NCI-H460 (cell line): Measurements from ENCODE around the gene CLECL1. TPM values are rescaled to one million over a fixed set of nuclear protein-coding genes. Genes with fewer than 3 reads are reported as not detected.

Experiments
- DNase-seq: peaks from one replicate; pipeline ENCODE4 v3.0.0-alpha.2; 2016; ENCODE audit warnings: low read depth; ENCODE audit errors: extremely low read depth
- polyA plus RNA-seq: library from polyadenylated mRNA; depleted of rRNA; stranded (reverse); fragments of >200 nt; gene quantifications from 2 replicates; pipeline ENCODE4 v1.2.3, GENCODE V29; 2014; cell fraction: nucleus; rRNA removed
- total RNA-seq: library from RNA; depleted of rRNA; stranded (reverse); fragments of >200 nt; shearing (Covaris generic); gene quantifications from 2 replicates; pipeline ENCODE4 v1.2.3, GENCODE V29; 2014; rRNA removed

The CLECL1 gene
- not detected in 2 replicates for total RNA-seq
- polyA plus RNA-seq = not detected in 2 replicates

GRCh38 chr12:9732921-9733461 lies at the start of gene CLECL1:
Gene CLECL1, minus strand, starts transcription at chr12:9733097.
- no peak for DNase-seq

- DNase-seq = no peak
These were observed 48.5 kb upstream of the CLECL1 start for GRCh38 chr12:9781360-9781759.

- DNase-seq = no peak
These were observed 46.3 kb upstream of the CLECL1 start for GRCh38 chr12:9779209-9779608.

DNA sequence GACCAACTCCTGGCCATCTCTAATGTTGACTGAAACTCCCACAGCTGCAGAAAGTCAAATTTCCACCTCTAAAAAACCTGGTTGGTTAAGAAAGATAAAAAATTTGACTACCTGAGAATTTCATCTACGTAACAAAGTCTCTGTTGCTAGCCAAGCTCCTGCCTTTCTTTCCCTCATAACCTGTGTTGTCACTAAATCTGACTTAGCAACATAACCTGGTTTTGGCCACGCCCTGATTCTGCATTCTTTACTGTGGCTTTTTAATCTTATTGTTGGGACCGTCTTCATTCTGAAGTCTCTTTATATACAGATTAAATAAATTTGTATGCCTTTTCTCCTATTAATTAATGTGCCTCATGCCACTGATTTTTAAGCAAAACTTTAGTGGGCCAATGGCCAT lies 43.9 kb upstream of the CLECL1 start:
- no peak for DNase-seq

DNA sequence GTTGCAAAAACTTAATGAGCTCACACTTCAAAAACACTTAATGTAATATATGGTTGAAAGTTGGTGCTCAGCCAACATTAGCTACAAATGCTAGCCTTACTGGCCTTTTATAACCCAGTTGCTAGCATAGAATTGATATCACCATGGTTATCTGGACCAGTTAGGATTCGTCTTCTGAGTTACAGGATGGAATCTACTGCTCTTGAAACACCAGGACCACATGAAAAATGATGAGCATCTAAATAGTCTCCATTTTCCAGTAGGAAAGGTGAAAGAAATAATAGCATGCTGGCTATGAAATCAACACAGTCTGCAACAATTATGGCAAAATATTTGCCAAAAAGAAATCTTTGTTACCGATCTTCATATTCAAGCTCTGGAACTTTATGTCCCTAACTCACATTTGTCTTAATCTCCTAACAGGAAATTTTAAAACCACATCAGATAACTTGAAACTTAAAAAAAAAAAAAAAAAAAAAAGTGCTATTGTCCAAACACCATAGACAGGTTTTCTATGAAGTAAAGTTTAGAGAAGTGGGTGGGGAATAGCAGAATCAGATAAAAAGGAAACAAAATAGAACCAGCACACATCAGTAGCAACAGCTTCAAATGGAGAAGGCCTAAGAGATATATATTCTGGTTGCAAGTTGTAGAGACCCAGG lies 40.5 kb upstream of the CLECL1 start:
- no peak for DNase-seq

DNA sequence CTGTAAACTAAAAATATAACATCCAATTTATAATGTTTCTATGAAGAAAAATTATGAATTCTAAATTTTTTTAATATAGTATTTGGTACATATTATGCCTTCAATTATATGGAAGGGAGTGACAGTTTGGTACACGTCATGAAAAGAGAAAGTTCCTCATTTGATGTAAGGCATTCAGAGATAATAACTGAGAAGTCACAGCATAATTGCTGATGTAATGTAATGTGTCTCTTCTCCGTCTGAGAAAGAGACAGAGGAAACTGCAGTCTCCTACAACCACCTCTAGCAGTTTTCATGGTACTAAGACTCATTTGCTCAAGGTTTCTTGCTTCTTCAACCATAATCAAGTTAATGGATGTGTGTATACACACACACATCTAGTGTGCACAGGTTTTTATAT lies 30.1 kb upstream of the CLECL1 start:
- DNase-seq = no peak

- DNase-seq = no peak
These were observed 29.5 kb upstream of the CLECL1 start for GRCh38 chr12:9762369-9762768.

DNA sequence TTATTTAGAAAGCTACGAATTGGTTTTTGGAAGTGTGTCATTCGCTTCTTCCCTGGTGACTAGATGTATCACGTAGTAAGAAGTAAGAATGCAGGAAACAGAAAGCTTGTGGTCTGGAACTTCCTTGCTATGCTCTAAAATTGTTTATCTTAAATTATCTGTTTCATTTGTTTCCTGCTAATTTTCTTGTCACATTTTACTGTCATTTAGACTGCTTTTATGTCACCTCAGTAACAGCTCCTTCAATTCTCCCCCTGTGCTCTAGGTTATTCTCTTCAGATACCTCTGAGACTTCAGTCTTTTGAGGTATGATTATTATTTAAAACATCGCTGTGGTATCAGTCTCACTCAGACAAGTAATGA lies 28.5 kb upstream of the CLECL1 start:
- DNase-seq = no peak

- DNase-seq = no peak
These were observed 28.0 kb upstream of the CLECL1 start, which contains the start of gene CD69 for GRCh38 chr12:9760699-9761418. Gene CD69, minus strand, starts transcription at chr12:9760901. Its CDS starts 81 bp downstream, at chr12:9760820.

DNA sequence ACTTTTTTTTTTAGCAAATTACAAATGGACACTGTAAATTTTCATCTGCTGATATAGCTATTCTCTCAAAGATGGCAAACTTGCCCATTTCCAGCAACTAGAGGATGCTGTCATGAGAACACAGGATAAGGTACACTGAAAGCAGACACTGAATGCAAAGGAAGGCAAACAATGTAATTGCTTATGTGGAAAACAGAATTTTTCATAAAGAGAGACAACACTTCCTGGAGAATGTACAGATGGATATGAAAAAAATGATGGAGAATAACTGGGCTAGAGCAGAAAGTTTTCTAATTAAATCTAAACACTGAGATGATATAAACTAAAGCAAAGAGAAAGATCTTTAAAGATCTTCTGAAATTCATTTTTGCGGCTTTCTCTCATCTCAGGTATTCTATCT lies 27.2 kb upstream of the CLECL1 start:
- no peak for DNase-seq

DNA sequence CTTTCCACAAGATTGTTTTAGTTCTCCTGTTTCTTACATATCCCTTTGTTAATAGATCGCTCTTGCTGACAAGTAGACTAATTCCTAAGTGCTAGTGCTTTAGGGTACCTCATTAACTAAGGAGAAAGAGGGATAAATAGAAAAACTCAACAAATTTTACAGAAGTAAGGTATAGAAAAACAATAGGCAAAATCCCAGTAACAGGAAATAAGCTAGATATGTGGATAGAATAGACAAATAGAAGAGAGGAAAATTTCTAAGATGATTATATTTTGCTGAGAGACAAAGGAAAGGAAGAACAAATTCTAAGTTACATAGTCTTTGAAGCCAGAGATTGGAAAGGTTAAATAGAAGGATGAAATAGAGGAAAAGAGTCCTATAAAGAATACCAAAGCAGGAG lies 26.8 kb upstream of the CLECL1 start:
- no peak for DNase-seq

GRCh38 chr12:9758119-9758518 lies 25.2 kb upstream of the CLECL1 start:
- no peak for DNase-seq

- no peak for DNase-seq
These were observed 24.6 kb upstream of the CLECL1 start for GRCh38 chr12:9757433-9758025.

DNA sequence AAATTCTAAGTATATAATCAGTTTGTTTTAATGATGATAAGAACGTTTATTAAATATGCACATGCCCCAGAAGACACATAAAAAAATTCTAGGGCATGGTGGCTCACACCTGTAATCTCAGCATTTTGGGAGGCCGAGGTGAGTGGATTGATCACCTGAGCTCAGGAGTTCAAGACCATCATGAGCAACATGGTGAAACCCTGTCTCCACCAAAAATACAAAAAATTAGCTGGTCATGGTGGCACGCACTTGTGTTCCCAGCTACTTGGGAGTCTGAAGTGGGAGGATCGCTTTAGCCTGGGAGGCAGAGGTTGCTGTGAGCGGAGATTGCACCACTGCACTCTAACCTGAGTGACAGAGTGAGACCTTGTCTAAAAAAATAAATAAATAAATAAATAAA lies 23.8 kb upstream of the CLECL1 start:
- DNase-seq = no peak

GRCh38 chr12:9756170-9756569 lies 23.3 kb upstream of the CLECL1 start:
- no peak for DNase-seq

DNA sequence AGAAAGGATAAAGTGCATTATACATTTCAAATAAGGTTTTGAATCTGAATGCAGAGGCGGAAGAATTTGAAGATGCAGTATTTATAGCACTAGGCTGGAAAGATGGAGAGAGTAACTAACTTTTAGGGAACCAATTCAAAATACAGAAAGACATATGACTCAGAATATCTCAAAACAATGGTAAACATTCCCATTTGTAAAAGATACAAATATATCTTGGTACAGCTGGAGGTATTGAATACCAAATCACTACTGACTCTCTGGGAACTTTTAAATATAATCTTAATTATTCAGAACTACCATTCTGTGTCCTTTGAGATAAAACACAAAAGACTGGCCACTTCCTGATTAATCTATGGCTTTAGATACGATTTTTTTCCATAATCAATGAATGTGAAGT lies 22.7 kb upstream of the CLECL1 start:
- DNase-seq = no peak

DNA sequence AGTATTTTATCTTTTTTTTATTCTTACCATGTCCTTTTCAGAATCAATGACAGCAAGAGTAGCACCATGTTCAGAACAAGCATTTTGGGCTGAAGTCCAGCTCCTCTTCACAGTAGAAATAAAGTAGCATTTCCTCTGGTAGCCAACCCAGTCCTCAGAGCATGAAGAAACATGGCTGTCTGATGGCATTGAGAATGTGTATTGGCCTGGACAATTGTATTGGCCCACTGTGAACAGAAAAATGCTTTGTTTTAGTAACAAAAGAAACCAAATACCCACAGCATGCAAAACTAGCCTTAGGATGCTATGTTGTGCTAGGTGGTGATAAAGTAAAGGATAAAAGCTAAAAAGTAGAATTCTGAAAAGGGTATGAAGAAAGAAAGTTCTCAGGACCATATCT lies 22.1 kb upstream of the CLECL1 start:
- no peak for DNase-seq

DNA sequence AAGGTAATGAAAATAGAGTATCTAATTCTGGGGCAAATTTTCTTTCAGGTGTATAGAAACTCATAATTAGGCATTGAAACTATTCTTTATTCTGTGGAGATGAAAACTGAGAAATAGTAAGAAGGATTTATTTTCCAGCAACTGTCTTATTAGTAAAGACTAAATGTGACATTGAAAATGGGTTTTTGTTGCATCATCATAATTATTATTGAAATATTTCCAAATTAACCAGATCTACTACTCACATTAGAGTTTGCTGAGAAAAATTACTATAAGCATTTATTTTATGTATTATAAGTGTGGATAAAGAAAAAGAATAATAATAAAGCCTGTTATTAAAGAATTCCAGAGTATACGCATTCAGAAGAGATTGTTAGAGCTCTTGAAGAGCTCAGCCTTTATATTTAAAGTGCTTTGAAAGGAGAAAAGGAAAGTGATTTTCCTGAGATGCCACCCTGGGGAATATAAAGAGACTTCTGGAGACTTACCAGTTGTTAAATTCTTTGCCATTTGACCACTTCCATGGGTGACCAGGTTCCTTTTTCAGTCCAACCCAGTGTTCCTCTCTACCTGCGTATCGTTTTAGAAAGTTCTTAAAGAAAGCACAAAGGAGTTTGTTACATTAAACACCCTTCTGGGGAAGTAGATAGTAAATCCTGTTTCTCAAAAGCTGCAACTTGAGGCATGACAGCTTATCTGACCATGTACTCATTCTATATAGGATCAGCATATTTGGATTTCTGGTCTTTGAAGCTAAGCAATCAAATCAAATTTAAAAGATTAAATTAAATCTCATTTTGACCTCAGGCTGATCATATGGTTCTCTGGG lies 21.4 kb upstream of the CLECL1 start:
- DNase-seq = no peak

GRCh38 chr12:9753498-9753897 lies 20.6 kb upstream of the CLECL1 start:
- no peak for DNase-seq

- DNase-seq = no peak
These were observed 20.2 kb upstream of the CLECL1 start for GRCh38 chr12:9753073-9753472.
